HepG2 (cell line): Measurements from ENCODE around the gene STKLD1. TPM values are rescaled to one million over a fixed set of nuclear protein-coding genes. Genes with fewer than 3 reads are reported as not detected.

Source experiments
- ATAC-seq: fragments of 200-7000 bp; cut with Tn5 transposase; 3 replicates; pipeline ENCODE4 v1.9.1; 2020; ENCODE audit warnings: mild to moderate bottlenecking, moderate library complexity
- BruUV-seq: library from RNA; stranded (reverse); fragments of 400-500 nt; replicated peaks from 2 replicates; lab custom pipeline; 2021; lab: Mats Ljungman, UMichigan
- CTCF ChIA-PET: fragments of 300-600 bp; formaldehyde crosslinking; extraction: SDS; loops from one replicate; lab custom pipeline; 2021; ENCODE audit warnings: low total read pairs, inconsistent platforms, low intra/inter-chr PET ratio; lab: Yijun Ruan, JAX
- POLR2A ChIA-PET: fragments of 350-600 bp; sonication (Branson Sonifier 250); formaldehyde crosslinking; loops from one replicate; lab custom pipeline; 2020; ENCODE audit warnings: antibody characterized with exemption, inconsistent platforms; lab: Yijun Ruan, JAX
- DNase-seq: peaks from one replicate; pipeline ENCODE4 v3.0.0-alpha.2; 2015; ENCODE audit warnings: low spot score
- FAIRE-seq: peaks from 3 replicates; lab custom pipeline; 2011; peaks lifted over from hg19 to GRCh38; lab: Jason Lieb, UNC
- H2AFZ ChIP-seq: one replicate; pipeline ENCODE4 v1.6.1; 2011; ENCODE audit warnings: low read length, inconsistent platforms
- H3K27ac ChIP-seq: fragments of 300-600 bp; 3 replicates; pipeline ENCODE4 v1.8.0; 2011; ENCODE audit warnings: mixed run types, mild to moderate bottlenecking, mixed read lengths, low read length, inconsistent platforms; ENCODE audit not compliant: insufficient read depth; ENCODE audit errors: extremely low read length
- H3K27me3 ChIP-seq, 2 experiments: fragments of 200-600 bp in 1 of 2; 2 replicates in 1 of 2; 3 replicates in 1 of 2; pipeline versions ENCODE4 v1.6.0 to v1.8.0; 2011; ENCODE audit warnings: low read length in 2 of 2, mild to moderate bottlenecking in 2 of 2, moderate library complexity in 2 of 2, inconsistent platforms in 1 of 2; ENCODE audit not compliant: insufficient read depth in 2 of 2, control insufficient read depth in 1 of 2
- H3K36me3 ChIP-seq, 2 experiments: fragments of 200-600 bp in 1 of 2; replicated peaks in 1 of 2; 2 replicates in 1 of 2; 3 replicates in 1 of 2; pipeline versions ENCODE4 v1.5.1 to v1.8.0; 2011; ENCODE audit warnings: low read length in 2 of 2, inconsistent platforms in 1 of 2; ENCODE audit not compliant: insufficient read depth in 2 of 2, control insufficient read depth in 1 of 2
- H3K4me1 ChIP-seq: 2 replicates; pipeline ENCODE4 v1.5.1; 2012; ENCODE audit warnings: low read length, inconsistent platforms; ENCODE audit not compliant: insufficient read depth
- H3K4me2 ChIP-seq: 2 replicates; pipeline ENCODE4 v1.6.0; 2011; ENCODE audit warnings: low read depth, low read length, inconsistent platforms
- H3K4me3 ChIP-seq, 3 experiments: fragments of 200-600 bp in 1 of 3; sonication (generic), shearing (Covaris generic) in 1 of 3; replicated peaks in 1 of 3; 2 replicates each; pipeline ENCODE4 v1.5.1; 2011 to 2016; ENCODE audit warnings: low read length in 3 of 3, inconsistent platforms in 2 of 3, low read depth in 2 of 3, mild to moderate bottlenecking in 2 of 3, control low read depth in 1 of 3, mixed read lengths in 1 of 3; ENCODE audit not compliant: insufficient read depth in 1 of 3
- H3K79me2 ChIP-seq: one replicate; pipeline ENCODE4 v1.6.1; 2011; ENCODE audit warnings: low read length, inconsistent platforms; ENCODE audit not compliant: insufficient read depth
- H3K9ac ChIP-seq: 2 replicates; pipeline ENCODE4 v1.6.0; 2011; ENCODE audit warnings: mild to moderate bottlenecking, low read depth, low read length, inconsistent platforms; ENCODE audit not compliant: insufficient read depth
- H3K9me3 ChIP-seq: 2 replicates; pipeline ENCODE4 v1.5.1; 2012; ENCODE audit warnings: mild to moderate bottlenecking, low read length
- H4K20me1 ChIP-seq: 2 replicates; pipeline ENCODE4 v1.6.0; 2011; ENCODE audit warnings: inconsistent platforms, mild to moderate bottlenecking, low read length, moderate library complexity; ENCODE audit not compliant: insufficient read depth
- PAWR ChIP-seq: sonication (generic); formaldehyde crosslinking; IDR thresholded peaks from 2 replicates; pipeline ENCODE4 v1.4.0; 2020; ENCODE audit warnings: missing genetic modification reagents, mild to moderate bottlenecking, borderline replicate concordance
- PHF21A ChIP-seq: sonication (generic); formaldehyde crosslinking; IDR thresholded peaks from 2 replicates; pipeline ENCODE4 v1.5.0; 2020; ENCODE audit warnings: mild to moderate bottlenecking, missing genetic modification reagents
- PRMT3 ChIP-seq: sonication (generic); formaldehyde crosslinking; IDR thresholded peaks from 2 replicates; pipeline ENCODE4 v1.8.1; 2022; ENCODE audit warnings: low read depth, mild to moderate bottlenecking, moderate library complexity, missing genetic modification reagents, borderline replicate concordance
- SOX13 ChIP-seq, 3 experiments: fragments of 450-650 bp in 1 of 3; sonication (generic) in 1 of 3; formaldehyde crosslinking in 1 of 3; IDR thresholded peaks in 2 of 3; conservative IDR thresholded peaks in 1 of 3; 2 replicates each; pipeline versions ENCODE4 v1.5.0 to v1.6.1; 2016 to 2020; ENCODE audit warnings: antibody characterized with exemption in 1 of 3, mild to moderate bottlenecking in 1 of 3, missing compliant biosample characterization in 1 of 3, missing genetic modification reagents in 1 of 3, moderate library complexity in 1 of 3
- STAG1 ChIP-seq: sonication (generic); formaldehyde crosslinking; IDR thresholded peaks from 2 replicates; pipeline ENCODE4 v1.4.0; 2020; ENCODE audit warnings: missing genetic modification reagents
- ZMAT5 ChIP-seq: sonication (generic); formaldehyde crosslinking; IDR thresholded peaks from 2 replicates; pipeline ENCODE4 v1.5.0; 2020; ENCODE audit warnings: mild to moderate bottlenecking, low read depth, missing genetic modification reagents, borderline replicate concordance
- ZNF687 ChIP-seq: sonication (generic); formaldehyde crosslinking; IDR thresholded peaks from 2 replicates; pipeline ENCODE4 v1.5.1; 2020; ENCODE audit warnings: mild to moderate bottlenecking, missing genetic modification reagents, moderate library complexity
- WGBS: methylation state at CpG from one replicate; pipeline ENCODE4 v1.1.6; 2017; ENCODE audit warnings: low lambda C conversion rate; 5-methylcytosine and 5-hydroxymethylcytosine counted together
- in situ Hi-C: cut with HindIII; loops from 2 replicates; pipeline ENCODE4 v1.10.0; 2017; ENCODE audit warnings: low pct_unique_long_range_greater_than_20kb; ENCODE audit not compliant: extremely low pct_ligation_motif_present
- intact Hi-C: fragments of 100-400 bp; cut with micrococcal nuclease; formaldehyde crosslinking; loops from one replicate; pipeline ENCODE4 v1.10.0; 2022; ENCODE audit not compliant: unreplicated experiment
- polyA plus RNA-seq, 8 experiments: library from polyadenylated mRNA; depleted of rRNA in 3 of 8; stranded (reverse) in 7 of 8; unstranded in 1 of 8; fragments of >200 nt; fragmentation: Illumina TruSeq in 4 of 8; extraction: Trizol in 4 of 8; gene quantifications; 2 replicates each; pipeline versions ENCODE4 v1.2.1 to v1.2.3, GENCODE V29; 2011 to 2016; ENCODE audit warnings: low read depth in 4 of 8, missing spikeins in 1 of 8, mixed read lengths in 1 of 8; ENCODE audit not compliant: insufficient read depth in 1 of 8
- total RNA-seq, 5 experiments: library from RNA; depleted of rRNA; stranded (reverse); fragments of >200 nt; fragmentation: Illumina TruSeq; extraction: Trizol; gene quantifications; 2 replicates each; pipeline ENCODE4 v1.2.3, GENCODE V29; 2016; ENCODE audit warnings: low read depth in 1 of 5
- TF ChIP-seq, protein P1 (sequence below): sonication (generic); formaldehyde crosslinking; IDR thresholded peaks from 2 replicates; pipeline ENCODE4 v1.8.1; 2023; ENCODE audit warnings: mild to moderate bottlenecking, missing genetic modification reagents
- TF ChIP-seq, protein P2 (sequence below), 2 experiments: sonication (generic) in 1 of 2; formaldehyde crosslinking in 1 of 2; IDR thresholded peaks; 2 replicates each; pipeline versions ENCODE4 v1.4.0 to v1.6.1; 2018 to 2020; ENCODE audit warnings: missing genetic modification reagents in 2 of 2, borderline replicate concordance in 1 of 2, low read depth in 1 of 2, mild to moderate bottlenecking in 1 of 2, missing biosample characterization in 1 of 2

The STKLD1 gene
- total and polyA plus RNA-seq, 2 of the 13 experiments (the other 11 are each of a cell fraction or from before 2014, with no cell fraction given) = 1.5 to 2.2 TPM

DNA sequence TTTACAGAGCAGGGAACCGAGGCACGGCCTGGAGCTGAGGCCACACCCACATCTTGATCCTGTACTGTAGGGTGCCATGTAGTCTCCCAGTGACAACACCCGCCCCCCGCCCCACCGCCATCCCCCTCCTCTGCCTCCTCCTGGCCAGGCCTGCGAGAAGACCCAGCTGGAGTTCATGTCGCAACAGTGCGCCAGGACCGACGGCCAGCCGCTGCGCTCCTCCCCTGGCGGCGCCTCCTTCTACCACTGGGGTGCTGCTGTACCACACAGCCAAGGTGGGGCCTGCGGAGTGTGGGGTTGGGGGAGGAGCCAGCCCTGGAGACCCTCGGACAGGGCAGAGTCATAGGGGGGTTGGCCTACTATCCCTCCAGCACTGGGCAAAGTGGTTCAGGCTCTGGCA is 60.5 kb downstream of the STKLD1 start (continued):
- TF ChIP-seq, protein P1, sequence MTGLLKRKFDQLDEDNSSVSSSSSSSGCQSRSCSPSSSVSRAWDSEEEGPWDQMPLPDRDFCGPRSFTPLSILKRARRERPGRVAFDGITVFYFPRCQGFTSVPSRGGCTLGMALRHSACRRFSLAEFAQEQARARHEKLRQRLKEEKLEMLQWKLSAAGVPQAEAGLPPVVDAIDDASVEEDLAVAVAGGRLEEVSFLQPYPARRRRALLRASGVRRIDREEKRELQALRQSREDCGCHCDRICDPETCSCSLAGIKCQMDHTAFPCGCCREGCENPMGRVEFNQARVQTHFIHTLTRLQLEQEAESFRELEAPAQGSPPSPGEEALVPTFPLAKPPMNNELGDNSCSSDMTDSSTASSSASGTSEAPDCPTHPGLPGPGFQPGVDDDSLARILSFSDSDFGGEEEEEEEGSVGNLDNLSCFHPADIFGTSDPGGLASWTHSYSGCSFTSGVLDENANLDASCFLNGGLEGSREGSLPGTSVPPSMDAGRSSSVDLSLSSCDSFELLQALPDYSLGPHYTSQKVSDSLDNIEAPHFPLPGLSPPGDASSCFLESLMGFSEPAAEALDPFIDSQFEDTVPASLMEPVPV (CRISPR knock-in tag) = no peak
- TF ChIP-seq PHF21A (CRISPR knock-in tag) (no peak), SOX13 (IDR thresholded peaks at IDR 0.05) (no peak), SOX13 (CRISPR knock-in tag; conservative IDR thresholded peaks at IDR 0.05 in 1 of 2, IDR thresholded peaks at IDR 0.05 in 1 of 2) (no peak)
- TF ChIP-seq, all 625 proteins: peak for 2

DNA sequence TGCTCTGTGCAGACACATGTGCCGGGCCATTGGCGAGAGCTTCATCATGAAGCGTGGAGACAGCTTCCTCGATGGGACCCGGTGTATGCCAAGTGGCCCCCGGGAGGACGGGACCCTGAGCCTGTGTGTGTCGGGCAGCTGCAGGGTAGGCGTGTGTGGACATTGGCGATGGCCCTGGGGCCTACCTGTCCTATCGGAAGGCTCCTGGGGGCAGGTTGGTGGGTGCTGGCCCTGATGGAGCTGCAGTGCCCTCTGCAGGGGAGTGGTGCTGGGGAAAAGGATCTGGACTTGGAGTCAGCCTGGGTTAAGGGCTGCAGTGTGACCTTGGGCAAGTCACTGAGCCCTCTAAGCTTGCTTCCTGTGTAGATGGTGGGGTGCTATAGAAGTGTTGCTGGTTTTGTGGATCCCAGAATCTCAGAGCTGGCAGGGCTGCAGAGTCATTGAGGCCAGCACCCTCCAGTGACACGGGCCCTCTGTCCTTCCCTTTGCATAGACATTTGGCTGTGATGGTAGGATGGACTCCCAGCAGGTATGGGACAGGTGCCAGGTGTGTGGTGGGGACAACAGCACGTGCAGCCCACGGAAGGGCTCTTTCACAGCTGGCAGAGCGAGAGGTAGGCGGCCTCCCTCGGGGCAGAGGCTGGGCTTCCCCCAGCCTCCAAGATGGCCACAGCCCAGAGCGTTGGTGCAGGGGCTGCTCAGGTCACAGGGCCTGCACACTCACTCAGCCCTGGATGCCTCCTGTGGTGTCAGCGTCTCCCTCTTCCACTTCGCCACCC is 61.8 kb downstream of the STKLD1 start:
- intact Hi-C loops = no loop called here
- Histone ChIP-seq H3K4me2 (no peak overlapping the region), H4K20me1 (no peaks in the 10 kb centered on the region), H3K4me1 (peaks cover 8% of the 10 kb centered on the region), H3K9me3 (no peaks in the 10 kb centered on the region), H3K9ac (no peak overlapping the region), H3K4me3 (no peak overlapping the region), H3K79me2 (no peaks in the 10 kb centered on the region), H3K36me3 (no peaks in the 10 kb centered on the region), H2AFZ (no peak overlapping the region), H3K27ac (no peak overlapping the region), H3K27me3 (peaks cover 2 to 63% of the 10 kb centered on the region in 2 experiments; a peak in 3 of 5 replicates)
- FAIRE-seq (no peak), DNase-seq (no peak), ATAC-seq (peak; percentile 67)
- in situ Hi-C loops = no loop called here
- whole genome bisulfite sequencing = 34% methylated on average over 2 of the region's 20 CpGs
- ChIA-PET CTCF (interaction anchor here (1.6 kb wide), 1 partner anchor 31 kb away, joined by 6 read pairs; no protein-coding TSS in a partner anchor), POLR2A (interaction anchor here (1.8 kb wide), 1 partner anchor 16 kb away, joined by 4 read pairs; the partner anchor contains the start of gene ADAMTS13)
- no TSS peak for BruUV-seq
- TF ChIP-seq ZNF687 (CRISPR knock-in tag) = peak; percentile 24; the same call in 1 of the 2 replicates
- peak; percentile 71 for TF ChIP-seq STAG1 (CRISPR knock-in tag)
- TF ChIP-seq, protein P2, sequence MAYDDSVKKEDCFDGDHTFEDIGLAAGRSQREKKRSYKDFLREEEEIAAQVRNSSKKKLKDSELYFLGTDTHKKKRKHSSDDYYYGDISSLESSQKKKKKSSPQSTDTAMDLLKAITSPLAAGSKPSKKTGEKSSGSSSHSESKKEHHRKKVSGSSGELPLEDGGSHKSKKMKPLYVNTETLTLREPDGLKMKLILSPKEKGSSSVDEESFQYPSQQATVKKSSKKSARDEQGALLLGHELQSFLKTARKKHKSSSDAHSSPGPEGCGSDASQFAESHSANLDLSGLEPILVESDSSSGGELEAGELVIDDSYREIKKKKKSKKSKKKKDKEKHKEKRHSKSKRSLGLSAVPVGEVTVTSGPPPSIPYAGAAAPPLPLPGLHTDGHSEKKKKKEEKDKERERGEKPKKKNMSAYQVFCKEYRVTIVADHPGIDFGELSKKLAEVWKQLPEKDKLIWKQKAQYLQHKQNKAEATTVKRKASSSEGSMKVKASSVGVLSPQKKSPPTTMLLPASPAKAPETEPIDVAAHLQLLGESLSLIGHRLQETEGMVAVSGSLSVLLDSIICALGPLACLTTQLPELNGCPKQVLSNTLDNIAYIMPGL (CRISPR knock-in tag; IDR thresholded peaks at IDR 0.05; ENCODE audit: borderline replicate concordance in 1 of 2, low read depth in 1 of 2) = no peak
- TF ChIP-seq ZMAT5 = no peak
- TF ChIP-seq PAWR (CRISPR knock-in tag) = no peak
- no peak for TF ChIP-seq PRMT3 (CRISPR knock-in tag)
